ENCODE results near the gene MRPL16. TPM values are rescaled to one million over a fixed set of nuclear protein-coding genes. Genes with fewer than 3 reads are reported as not detected.

MRPL16 gene
- total and polyA plus RNA-seq, 2 of the 13 experiments (the other 11 are each of a cell fraction or from before 2014, with no cell fraction given): 45.3 to 62.6 TPM

DNA sequence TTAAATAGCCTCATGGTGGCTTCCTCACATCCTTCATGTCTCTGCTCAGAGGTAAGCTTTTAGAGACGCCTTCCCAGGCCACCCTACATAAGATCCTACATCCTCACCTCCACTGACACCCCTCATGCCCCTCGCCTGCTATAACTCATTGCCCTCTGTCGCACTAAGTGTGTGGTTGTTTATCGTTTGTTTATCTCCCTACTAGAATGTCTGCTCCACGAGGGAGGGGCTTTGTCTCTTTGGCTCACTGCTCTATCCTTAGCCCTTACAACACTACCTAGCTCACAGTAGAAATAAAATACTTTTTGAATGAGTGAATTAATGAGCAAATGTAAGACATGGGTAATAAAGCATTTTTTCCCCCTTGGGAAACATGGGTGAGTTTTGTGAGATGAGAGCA lies 36.0 kb upstream of the MRPL16 start:
- no peak overlapping the region for H3K4me3 ChIP-seq (replicated peaks in 1 of 3; ENCODE audit: insufficient read depth in 1 of 3, low read depth in 2 of 3, low read length in 3 of 3)
- no TSS peak for BruUV-seq (replicated peaks)
- H3K36me3 ChIP-seq (replicated peaks in 1 of 2; ENCODE audit: control insufficient read depth in 1 of 2, insufficient read depth in 2 of 2, low read length in 2 of 2): no peaks in the 10 kb centered on the region
- intact Hi-C loops (cut with micrococcal nuclease; ENCODE audit: unreplicated experiment): no loop called here
- no peaks in the 10 kb centered on the region for H3K4me1 ChIP-seq (ENCODE audit: insufficient read depth, low read length)
- TF ChIP-seq ZNF260 (CRISPR knock-in tag; IDR thresholded peaks at IDR 0.05; ENCODE audit: borderline replicate concordance, low read depth): no peak
- TF ChIP-seq, protein P1, sequence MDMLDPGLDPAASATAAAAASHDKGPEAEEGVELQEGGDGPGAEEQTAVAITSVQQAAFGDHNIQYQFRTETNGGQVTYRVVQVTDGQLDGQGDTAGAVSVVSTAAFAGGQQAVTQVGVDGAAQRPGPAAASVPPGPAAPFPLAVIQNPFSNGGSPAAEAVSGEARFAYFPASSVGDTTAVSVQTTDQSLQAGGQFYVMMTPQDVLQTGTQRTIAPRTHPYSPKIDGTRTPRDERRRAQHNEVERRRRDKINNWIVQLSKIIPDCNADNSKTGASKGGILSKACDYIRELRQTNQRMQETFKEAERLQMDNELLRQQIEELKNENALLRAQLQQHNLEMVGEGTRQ (IDR thresholded peaks at IDR 0.05; ENCODE audit: low read depth, low read length): no peak
- TF ChIP-seq, protein P1 (CRISPR knock-in tag; IDR thresholded peaks at IDR 0.05; ENCODE audit: borderline replicate concordance): no peak
- TF ChIP-seq, protein P2, sequence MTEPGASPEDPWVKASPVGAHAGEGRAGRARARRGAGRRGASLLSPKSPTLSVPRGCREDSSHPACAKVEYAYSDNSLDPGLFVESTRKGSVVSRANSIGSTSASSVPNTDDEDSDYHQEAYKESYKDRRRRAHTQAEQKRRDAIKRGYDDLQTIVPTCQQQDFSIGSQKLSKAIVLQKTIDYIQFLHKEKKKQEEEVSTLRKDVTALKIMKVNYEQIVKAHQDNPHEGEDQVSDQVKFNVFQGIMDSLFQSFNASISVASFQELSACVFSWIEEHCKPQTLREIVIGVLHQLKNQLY (CRISPR knock-in tag; IDR thresholded peaks at IDR 0.05): no peak
- TF ChIP-seq ZNF570 (CRISPR knock-in tag; IDR thresholded peaks at IDR 0.05; ENCODE audit: borderline replicate concordance): no peak
- TF ChIP-seq ZSCAN21 (CRISPR knock-in tag; IDR thresholded peaks at IDR 0.05; ENCODE audit: borderline replicate concordance): no peak
- no peak for TF ChIP-seq ZNF572 (CRISPR knock-in tag; IDR thresholded peaks at IDR 0.05)
- TF ChIP-seq, protein P3, sequence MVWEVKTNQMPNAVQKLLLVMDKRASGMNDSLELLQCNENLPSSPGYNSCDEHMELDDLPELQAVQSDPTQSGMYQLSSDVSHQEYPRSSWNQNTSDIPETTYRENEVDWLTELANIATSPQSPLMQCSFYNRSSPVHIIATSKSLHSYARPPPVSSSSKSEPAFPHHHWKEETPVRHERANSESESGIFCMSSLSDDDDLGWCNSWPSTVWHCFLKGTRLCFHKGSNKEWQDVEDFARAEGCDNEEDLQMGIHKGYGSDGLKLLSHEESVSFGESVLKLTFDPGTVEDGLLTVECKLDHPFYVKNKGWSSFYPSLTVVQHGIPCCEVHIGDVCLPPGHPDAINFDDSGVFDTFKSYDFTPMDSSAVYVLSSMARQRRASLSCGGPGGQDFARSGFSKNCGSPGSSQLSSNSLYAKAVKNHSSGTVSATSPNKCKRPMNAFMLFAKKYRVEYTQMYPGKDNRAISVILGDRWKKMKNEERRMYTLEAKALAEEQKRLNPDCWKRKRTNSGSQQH (CRISPR knock-in tag; IDR thresholded peaks at IDR 0.05; ENCODE audit: low read depth): no peak
- no peak for TF ChIP-seq POLR2AphosphoS5 (IDR thresholded peaks at IDR 0.05; ENCODE audit: low read depth, low read length)
- TF ChIP-seq ZNF773 (CRISPR knock-in tag; IDR thresholded peaks at IDR 0.05; ENCODE audit: borderline replicate concordance): no peak
- TF ChIP-seq ZNF205 (CRISPR knock-in tag; IDR thresholded peaks at IDR 0.05): no peak
- no peak for TF ChIP-seq ZNF616 (CRISPR knock-in tag; IDR thresholded peaks at IDR 0.05; ENCODE audit: low read depth)
- TF ChIP-seq, protein P4, sequence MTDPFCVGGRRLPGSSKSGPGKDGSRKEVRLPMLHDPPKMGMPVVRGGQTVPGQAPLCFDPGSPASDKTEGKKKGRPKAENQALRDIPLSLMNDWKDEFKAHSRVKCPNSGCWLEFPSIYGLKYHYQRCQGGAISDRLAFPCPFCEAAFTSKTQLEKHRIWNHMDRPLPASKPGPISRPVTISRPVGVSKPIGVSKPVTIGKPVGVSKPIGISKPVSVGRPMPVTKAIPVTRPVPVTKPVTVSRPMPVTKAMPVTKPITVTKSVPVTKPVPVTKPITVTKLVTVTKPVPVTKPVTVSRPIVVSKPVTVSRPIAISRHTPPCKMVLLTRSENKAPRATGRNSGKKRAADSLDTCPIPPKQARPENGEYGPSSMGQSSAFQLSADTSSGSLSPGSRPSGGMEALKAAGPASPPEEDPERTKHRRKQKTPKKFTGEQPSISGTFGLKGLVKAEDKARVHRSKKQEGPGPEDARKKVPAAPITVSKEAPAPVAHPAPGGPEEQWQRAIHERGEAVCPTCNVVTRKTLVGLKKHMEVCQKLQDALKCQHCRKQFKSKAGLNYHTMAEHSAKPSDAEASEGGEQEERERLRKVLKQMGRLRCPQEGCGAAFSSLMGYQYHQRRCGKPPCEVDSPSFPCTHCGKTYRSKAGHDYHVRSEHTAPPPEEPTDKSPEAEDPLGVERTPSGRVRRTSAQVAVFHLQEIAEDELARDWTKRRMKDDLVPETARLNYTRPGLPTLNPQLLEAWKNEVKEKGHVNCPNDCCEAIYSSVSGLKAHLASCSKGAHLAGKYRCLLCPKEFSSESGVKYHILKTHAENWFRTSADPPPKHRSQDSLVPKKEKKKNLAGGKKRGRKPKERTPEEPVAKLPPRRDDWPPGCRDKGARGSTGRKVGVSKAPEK (CRISPR knock-in tag; IDR thresholded peaks at IDR 0.05; ENCODE audit: borderline replicate concordance): no peak
- no peak for TF ChIP-seq MAFG (CRISPR knock-in tag; IDR thresholded peaks at IDR 0.05)
- TF ChIP-seq, protein P5, sequence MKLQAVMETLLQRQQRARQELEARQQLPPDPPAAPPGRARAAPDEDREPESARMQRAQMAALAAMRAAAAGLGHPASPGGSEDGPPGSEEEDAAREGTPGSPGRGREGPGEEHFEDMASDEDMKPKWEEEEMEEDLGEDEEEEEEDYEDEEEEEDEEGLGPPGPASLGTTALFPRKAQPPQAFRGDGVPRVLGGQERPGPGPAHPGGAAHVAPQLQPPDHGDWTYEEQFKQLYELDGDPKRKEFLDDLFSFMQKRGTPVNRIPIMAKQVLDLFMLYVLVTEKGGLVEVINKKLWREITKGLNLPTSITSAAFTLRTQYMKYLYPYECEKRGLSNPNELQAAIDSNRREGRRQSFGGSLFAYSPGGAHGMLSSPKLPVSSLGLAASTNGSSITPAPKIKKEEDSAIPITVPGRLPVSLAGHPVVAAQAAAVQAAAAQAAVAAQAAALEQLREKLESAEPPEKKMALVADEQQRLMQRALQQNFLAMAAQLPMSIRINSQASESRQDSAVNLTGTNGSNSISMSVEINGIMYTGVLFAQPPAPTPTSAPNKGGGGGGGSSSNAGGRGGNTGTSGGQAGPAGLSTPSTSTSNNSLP (IDR thresholded peaks at IDR 0.05; ENCODE audit: low read depth, low read length): no peak
- CTCF ChIA-PET (ENCODE audit: low intra/inter-chr PET ratio, low total read pairs): no interaction called here
- H3K9ac ChIP-seq (ENCODE audit: insufficient read depth, low read depth, low read length): no peak overlapping the region
- H3K27ac ChIP-seq (ENCODE audit: extremely low read length, insufficient read depth, low read length): no peak overlapping the region
- no peaks in the 10 kb centered on the region for H3K9me3 ChIP-seq (ENCODE audit: low read length)
- POLR2A ChIA-PET: no interaction called here
- H3K4me2 ChIP-seq (ENCODE audit: low read depth, low read length): no peak overlapping the region
- DNase-seq (ENCODE audit: low spot score): no peak
- no peaks in the 10 kb centered on the region for H4K20me1 ChIP-seq (ENCODE audit: insufficient read depth, low read length)
- no peak overlapping the region for H2AFZ ChIP-seq (ENCODE audit: low read length)
- no peak for ATAC-seq
- no peak for FAIRE-seq
- in situ Hi-C loops (cut with HindIII; ENCODE audit: extremely low pct_ligation_motif_present, low pct_unique_long_range_greater_than_20kb): no loop called here
- WGBS (ENCODE audit: low lambda C conversion rate): 16% methylated on average over 5 of the region's 5 CpGs
- H3K27me3 ChIP-seq (ENCODE audit: control insufficient read depth in 1 of 2, insufficient read depth in 2 of 2, low read length in 2 of 2): no peaks in the 10 kb centered on the region
- no peaks in the 10 kb centered on the region for H3K79me2 ChIP-seq (ENCODE audit: insufficient read depth, low read length)
